SK-N-SH treated with all-trans-retinoic acid at 6 μM for 48 hours (cell line): ENCODE results near the gene AMH.

Experiments used
- ATAC-seq: fragments of 200-7000 bp; cut with Tn5 transposase; 3 replicates; pipeline ENCODE4 v1.9.1; 2020; ENCODE audit warnings: mild to moderate bottlenecking, moderate library complexity
- ARNTL ChIP-seq: fragments of 450-650 bp; formaldehyde crosslinking; IDR thresholded peaks from 2 replicates; pipeline ENCODE4 v1.5.0; 2020; ENCODE audit warnings: low read depth, mild to moderate bottlenecking, moderate library complexity, borderline replicate concordance
- BACH2 ChIP-seq: fragments of 250-450 bp; sonication (Bioruptor Pico); IDR thresholded peaks from 2 replicates; pipeline ENCODE4 v1.9.0; 2021; ENCODE audit warnings: mild to moderate bottlenecking, borderline replicate concordance
- ESRRG ChIP-seq: fragments of 250-450 bp; sonication (Bioruptor Pico); IDR thresholded peaks from 2 replicates; pipeline ENCODE4 v1.6.1; 2021; ENCODE audit warnings: mild to moderate bottlenecking
- GLIS3 ChIP-seq: fragments of 250-450 bp; sonication (Bioruptor Pico); IDR thresholded peaks from 2 replicates; pipeline ENCODE4 v1.5.0; 2020; ENCODE audit warnings: mild to moderate bottlenecking, moderate library complexity
- OSR1 ChIP-seq: fragments of 250-450 bp; sonication (Bioruptor Pico); IDR thresholded peaks from 2 replicates; pipeline ENCODE4 v1.8.0; 2022; ENCODE audit warnings: moderate library complexity, mild to moderate bottlenecking, inconsistent platforms
- PPARA ChIP-seq: fragments of 250-450 bp; sonication (Bioruptor Pico); IDR thresholded peaks from 2 replicates; pipeline ENCODE4 v1.5.0; 2020; ENCODE audit warnings: mild to moderate bottlenecking, borderline replicate concordance
- RARB ChIP-seq: fragments of 250-450 bp; sonication (Bioruptor Pico); IDR thresholded peaks from 2 replicates; pipeline ENCODE4 v1.8.0; 2021; ENCODE audit warnings: mild to moderate bottlenecking, moderate library complexity
- SNAI2 ChIP-seq: fragments of 250-450 bp; sonication (Bioruptor Pico); IDR thresholded peaks from 2 replicates; pipeline ENCODE4 v1.5.0; 2020; ENCODE audit warnings: mild to moderate bottlenecking, moderate library complexity
- TCF4 ChIP-seq: fragments of 250-450 bp; sonication (Bioruptor Pico); IDR thresholded peaks from 2 replicates; pipeline ENCODE4 v1.8.0; 2021; ENCODE audit warnings: mild to moderate bottlenecking, moderate library complexity, borderline replicate concordance
- ZC3H10 ChIP-seq: fragments of 250-450 bp; sonication (Bioruptor Pico); IDR thresholded peaks from 2 replicates; pipeline ENCODE4 v1.5.1; 2021; ENCODE audit warnings: mild to moderate bottlenecking, moderate library complexity
- ZFP3 ChIP-seq: fragments of 250-450 bp; sonication (Bioruptor Pico); IDR thresholded peaks from 2 replicates; pipeline ENCODE4 v1.5.0; 2020; ENCODE audit warnings: mild to moderate bottlenecking, moderate library complexity
- ZFP30 ChIP-seq: fragments of 450-650 bp; formaldehyde crosslinking; IDR thresholded peaks from 2 replicates; pipeline ENCODE4 v1.5.0; 2022; ENCODE audit warnings: mild to moderate bottlenecking, moderate library complexity
- ZNF565 ChIP-seq: fragments of 450-650 bp; formaldehyde crosslinking; conservative IDR thresholded peaks from 2 replicates; pipeline ENCODE4 v1.5.0; 2020; ENCODE audit warnings: low read depth, mild to moderate bottlenecking, moderate library complexity
- ZNF70 ChIP-seq: fragments of 450-650 bp; formaldehyde crosslinking; IDR thresholded peaks from 2 replicates; pipeline ENCODE4 v1.5.0; 2020; ENCODE audit warnings: mild to moderate bottlenecking, moderate library complexity
- ZNF8 ChIP-seq: fragments of 450-650 bp; formaldehyde crosslinking; IDR thresholded peaks from 2 replicates; pipeline ENCODE4 v1.5.0; 2020; ENCODE audit warnings: mild to moderate bottlenecking, moderate library complexity
- TF ChIP-seq, protein P1 (sequence below): fragments of 250-450 bp; sonication (Bioruptor Pico); IDR thresholded peaks from 2 replicates; pipeline ENCODE4 v1.5.1; 2021; ENCODE audit warnings: mild to moderate bottlenecking, moderate library complexity
- TF ChIP-seq, protein P2 (sequence below): fragments of 250-450 bp; sonication (Bioruptor Pico); IDR thresholded peaks from 2 replicates; pipeline ENCODE4 v1.5.0; 2020; ENCODE audit warnings: mild to moderate bottlenecking, moderate library complexity
- TF ChIP-seq, protein P3 (sequence below): fragments of 250-450 bp; sonication (Bioruptor Pico); IDR thresholded peaks from 2 replicates; pipeline ENCODE4 v1.5.1; 2020; ENCODE audit warnings: low read depth, mild to moderate bottlenecking, moderate library complexity
- TF ChIP-seq, protein P4 (sequence below): fragments of 250-450 bp; sonication (Bioruptor Pico); IDR thresholded peaks from 2 replicates; pipeline ENCODE4 v1.8.0; 2020; ENCODE audit warnings: mild to moderate bottlenecking, moderate library complexity, borderline replicate concordance
- TF ChIP-seq, protein P5 (sequence below): fragments of 250-450 bp; sonication (Bioruptor Pico); IDR thresholded peaks from 2 replicates; pipeline ENCODE4 v1.8.0; 2021; ENCODE audit warnings: low read depth, mild to moderate bottlenecking, moderate library complexity, borderline replicate concordance

The AMH gene

GRCh38 chr19:2244486-2244885 lies 4.6 kb upstream of the AMH start:
- TF ChIP-seq BACH2 (CRISPR knock-in tag) (no peak), ZNF565 (no peak), ZC3H10 (no peak), SNAI2 (CRISPR knock-in tag) (no peak), ZFP3 (CRISPR knock-in tag) (no peak), GLIS3 (CRISPR knock-in tag) (no peak), ARNTL (CRISPR knock-in tag) (no peak), PPARA (CRISPR knock-in tag) (no peak), ZNF8 (no peak), ZFP30 (CRISPR knock-in tag) (no peak), ESRRG (no peak), ZNF70 (no peak), OSR1 (no peak)
- TF ChIP-seq, protein P1, sequence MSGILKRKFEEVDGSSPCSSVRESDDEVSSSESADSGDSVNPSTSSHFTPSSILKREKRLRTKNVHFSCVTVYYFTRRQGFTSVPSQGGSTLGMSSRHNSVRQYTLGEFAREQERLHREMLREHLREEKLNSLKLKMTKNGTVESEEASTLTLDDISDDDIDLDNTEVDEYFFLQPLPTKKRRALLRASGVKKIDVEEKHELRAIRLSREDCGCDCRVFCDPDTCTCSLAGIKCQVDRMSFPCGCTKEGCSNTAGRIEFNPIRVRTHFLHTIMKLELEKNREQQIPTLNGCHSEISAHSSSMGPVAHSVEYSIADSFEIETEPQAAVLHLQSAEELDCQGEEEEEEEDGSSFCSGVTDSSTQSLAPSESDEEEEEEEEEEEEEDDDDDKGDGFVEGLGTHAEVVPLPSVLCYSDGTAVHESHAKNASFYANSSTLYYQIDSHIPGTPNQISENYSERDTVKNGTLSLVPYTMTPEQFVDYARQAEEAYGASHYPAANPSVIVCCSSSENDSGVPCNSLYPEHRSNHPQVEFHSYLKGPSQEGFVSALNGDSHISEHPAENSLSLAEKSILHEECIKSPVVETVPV, result no peak
- TF ChIP-seq, protein P2, sequence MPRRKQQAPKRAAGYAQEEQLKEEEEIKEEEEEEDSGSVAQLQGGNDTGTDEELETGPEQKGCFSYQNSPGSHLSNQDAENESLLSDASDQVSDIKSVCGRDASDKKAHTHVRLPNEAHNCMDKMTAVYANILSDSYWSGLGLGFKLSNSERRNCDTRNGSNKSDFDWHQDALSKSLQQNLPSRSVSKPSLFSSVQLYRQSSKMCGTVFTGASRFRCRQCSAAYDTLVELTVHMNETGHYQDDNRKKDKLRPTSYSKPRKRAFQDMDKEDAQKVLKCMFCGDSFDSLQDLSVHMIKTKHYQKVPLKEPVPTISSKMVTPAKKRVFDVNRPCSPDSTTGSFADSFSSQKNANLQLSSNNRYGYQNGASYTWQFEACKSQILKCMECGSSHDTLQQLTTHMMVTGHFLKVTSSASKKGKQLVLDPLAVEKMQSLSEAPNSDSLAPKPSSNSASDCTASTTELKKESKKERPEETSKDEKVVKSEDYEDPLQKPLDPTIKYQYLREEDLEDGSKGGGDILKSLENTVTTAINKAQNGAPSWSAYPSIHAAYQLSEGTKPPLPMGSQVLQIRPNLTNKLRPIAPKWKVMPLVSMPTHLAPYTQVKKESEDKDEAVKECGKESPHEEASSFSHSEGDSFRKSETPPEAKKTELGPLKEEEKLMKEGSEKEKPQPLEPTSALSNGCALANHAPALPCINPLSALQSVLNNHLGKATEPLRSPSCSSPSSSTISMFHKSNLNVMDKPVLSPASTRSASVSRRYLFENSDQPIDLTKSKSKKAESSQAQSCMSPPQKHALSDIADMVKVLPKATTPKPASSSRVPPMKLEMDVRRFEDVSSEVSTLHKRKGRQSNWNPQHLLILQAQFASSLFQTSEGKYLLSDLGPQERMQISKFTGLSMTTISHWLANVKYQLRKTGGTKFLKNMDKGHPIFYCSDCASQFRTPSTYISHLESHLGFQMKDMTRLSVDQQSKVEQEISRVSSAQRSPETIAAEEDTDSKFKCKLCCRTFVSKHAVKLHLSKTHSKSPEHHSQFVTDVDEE, result no peak
- TF ChIP-seq, protein P3, sequence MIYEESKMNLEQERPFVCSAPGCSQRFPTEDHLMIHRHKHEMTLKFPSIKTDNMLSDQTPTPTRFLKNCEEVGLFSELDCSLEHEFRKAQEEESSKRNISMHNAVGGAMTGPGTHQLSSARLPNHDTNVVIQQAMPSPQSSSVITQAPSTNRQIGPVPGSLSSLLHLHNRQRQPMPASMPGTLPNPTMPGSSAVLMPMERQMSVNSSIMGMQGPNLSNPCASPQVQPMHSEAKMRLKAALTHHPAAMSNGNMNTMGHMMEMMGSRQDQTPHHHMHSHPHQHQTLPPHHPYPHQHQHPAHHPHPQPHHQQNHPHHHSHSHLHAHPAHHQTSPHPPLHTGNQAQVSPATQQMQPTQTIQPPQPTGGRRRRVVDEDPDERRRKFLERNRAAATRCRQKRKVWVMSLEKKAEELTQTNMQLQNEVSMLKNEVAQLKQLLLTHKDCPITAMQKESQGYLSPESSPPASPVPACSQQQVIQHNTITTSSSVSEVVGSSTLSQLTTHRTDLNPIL (CRISPR knock-in tag), result no peak
- TF ChIP-seq, protein P4, sequence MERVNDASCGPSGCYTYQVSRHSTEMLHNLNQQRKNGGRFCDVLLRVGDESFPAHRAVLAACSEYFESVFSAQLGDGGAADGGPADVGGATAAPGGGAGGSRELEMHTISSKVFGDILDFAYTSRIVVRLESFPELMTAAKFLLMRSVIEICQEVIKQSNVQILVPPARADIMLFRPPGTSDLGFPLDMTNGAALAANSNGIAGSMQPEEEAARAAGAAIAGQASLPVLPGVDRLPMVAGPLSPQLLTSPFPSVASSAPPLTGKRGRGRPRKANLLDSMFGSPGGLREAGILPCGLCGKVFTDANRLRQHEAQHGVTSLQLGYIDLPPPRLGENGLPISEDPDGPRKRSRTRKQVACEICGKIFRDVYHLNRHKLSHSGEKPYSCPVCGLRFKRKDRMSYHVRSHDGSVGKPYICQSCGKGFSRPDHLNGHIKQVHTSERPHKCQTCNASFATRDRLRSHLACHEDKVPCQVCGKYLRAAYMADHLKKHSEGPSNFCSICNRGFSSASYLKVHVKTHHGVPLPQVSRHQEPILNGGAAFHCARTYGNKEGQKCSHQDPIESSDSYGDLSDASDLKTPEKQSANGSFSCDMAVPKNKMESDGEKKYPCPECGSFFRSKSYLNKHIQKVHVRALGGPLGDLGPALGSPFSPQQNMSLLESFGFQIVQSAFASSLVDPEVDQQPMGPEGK (CRISPR knock-in tag), result no peak
- TF ChIP-seq, protein P5, sequence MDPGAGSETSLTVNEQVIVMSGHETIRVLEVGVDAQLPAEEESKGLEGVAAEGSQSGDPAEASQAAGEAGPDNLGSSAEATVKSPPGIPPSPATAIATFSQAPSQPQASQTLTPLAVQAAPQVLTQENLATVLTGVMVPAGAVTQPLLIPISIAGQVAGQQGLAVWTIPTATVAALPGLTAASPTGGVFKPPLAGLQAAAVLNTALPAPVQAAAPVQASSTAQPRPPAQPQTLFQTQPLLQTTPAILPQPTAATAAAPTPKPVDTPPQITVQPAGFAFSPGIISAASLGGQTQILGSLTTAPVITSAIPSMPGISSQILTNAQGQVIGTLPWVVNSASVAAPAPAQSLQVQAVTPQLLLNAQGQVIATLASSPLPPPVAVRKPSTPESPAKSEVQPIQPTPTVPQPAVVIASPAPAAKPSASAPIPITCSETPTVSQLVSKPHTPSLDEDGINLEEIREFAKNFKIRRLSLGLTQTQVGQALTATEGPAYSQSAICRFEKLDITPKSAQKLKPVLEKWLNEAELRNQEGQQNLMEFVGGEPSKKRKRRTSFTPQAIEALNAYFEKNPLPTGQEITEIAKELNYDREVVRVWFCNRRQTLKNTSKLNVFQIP (CRISPR knock-in tag), result no peak
- TF ChIP-seq, all 23 proteins: peak for 0
- ATAC-seq, result no peak

- ATAC-seq, result no peak
- no peak for TF ChIP-seq ZFP30 (CRISPR knock-in tag)
- no peak for TF ChIP-seq ZNF70
- no peak for TF ChIP-seq ZNF8
- no peak for TF ChIP-seq PPARA (CRISPR knock-in tag)
- TF ChIP-seq, protein P3 (CRISPR knock-in tag), result no peak
- no peak for TF ChIP-seq TCF4 (CRISPR knock-in tag)
- no peak for TF ChIP-seq OSR1
- no peak for TF ChIP-seq GLIS3 (CRISPR knock-in tag)
- TF ChIP-seq, protein P4 (CRISPR knock-in tag), result no peak
- TF ChIP-seq, protein P1, result no peak
- TF ChIP-seq RARB (CRISPR knock-in tag), result no peak
- no peak for TF ChIP-seq ESRRG
- TF ChIP-seq, protein P2, result no peak
- TF ChIP-seq BACH2 (CRISPR knock-in tag), result no peak
Observed at GRCh38 chr19:2245273-2245672, 3.9 kb upstream of the AMH start.
